ENCODE results near the gene CD209.

The CD209 gene

DNA sequence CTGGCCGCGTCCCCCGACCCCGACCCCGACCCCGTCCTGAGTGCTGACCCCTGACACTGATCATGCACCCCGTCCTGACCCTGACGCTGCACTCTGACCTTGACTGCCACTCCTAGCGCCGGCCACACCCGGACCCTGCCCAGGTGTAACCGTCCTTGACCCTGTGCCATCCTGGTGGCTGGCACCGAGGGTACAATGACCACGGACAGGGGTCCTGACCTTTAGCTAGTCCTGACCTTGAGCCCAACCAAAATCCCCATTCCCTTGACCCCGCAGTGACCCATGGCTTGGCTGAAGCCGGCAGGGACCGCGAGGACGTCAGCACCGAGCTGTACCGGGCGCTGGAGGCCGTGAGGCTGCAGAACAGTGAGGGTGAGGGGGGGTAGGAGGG is 41.6 kb upstream of the CD209 start:
- no peak for DNase-seq (ENCODE audit: low read depth)
- TF ChIP-seq, protein P1, sequence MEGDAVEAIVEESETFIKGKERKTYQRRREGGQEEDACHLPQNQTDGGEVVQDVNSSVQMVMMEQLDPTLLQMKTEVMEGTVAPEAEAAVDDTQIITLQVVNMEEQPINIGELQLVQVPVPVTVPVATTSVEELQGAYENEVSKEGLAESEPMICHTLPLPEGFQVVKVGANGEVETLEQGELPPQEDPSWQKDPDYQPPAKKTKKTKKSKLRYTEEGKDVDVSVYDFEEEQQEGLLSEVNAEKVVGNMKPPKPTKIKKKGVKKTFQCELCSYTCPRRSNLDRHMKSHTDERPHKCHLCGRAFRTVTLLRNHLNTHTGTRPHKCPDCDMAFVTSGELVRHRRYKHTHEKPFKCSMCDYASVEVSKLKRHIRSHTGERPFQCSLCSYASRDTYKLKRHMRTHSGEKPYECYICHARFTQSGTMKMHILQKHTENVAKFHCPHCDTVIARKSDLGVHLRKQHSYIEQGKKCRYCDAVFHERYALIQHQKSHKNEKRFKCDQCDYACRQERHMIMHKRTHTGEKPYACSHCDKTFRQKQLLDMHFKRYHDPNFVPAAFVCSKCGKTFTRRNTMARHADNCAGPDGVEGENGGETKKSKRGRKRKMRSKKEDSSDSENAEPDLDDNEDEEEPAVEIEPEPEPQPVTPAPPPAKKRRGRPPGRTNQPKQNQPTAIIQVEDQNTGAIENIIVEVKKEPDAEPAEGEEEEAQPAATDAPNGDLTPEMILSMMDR (IDR thresholded peaks at IDR 0.05; ENCODE audit: insufficient read depth, low read depth, low read length, missing control alignments), result no peak
- H3K4me3 ChIP-seq (ENCODE audit: low read length), result no peak overlapping the region

DNA sequence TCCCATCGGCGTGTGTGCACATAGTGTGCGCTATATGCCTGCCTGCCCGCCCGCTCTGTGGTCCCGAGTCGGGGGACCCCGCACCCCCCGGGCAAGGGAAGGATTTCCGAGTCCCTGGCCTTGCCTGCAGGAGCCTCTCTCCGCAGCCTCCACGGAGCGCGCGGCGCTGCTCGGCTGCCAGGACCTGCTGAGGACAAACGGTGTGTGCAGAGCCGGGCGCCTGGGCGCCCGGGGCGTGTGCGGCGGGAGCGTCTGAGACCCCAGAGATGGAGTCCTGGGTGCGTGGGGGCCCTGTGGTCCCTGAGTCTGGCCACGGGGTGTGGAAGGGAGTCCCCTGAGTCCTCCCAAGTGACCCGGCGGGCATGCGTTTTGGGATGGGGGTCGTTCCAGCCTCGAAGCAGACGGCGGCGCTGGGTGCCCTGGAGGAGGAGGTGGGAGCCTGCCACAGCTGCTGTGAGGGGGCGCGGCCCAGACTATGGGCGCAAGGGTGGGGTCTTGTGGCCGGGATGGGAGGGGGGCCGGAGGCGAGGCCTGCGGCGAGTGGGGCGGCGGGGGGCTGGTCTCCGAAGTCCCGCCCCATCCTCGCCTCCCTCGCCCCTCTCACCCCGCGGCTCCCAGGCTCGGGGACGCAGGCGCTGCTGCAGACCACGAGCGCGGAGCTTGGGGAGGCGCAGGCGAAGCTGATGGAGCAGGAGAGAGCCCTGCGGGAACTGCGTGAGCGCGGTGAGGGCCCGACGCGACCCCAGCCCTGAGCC is 41.0 kb upstream of the CD209 start:
- DNase-seq (ENCODE audit: low read depth), result no peak
- no peak overlapping the region for H3K4me3 ChIP-seq (ENCODE audit: low read length)
- TF ChIP-seq, protein P1 (IDR thresholded peaks at IDR 0.05; ENCODE audit: insufficient read depth, low read depth, low read length, missing control alignments), result no peak

DNA sequence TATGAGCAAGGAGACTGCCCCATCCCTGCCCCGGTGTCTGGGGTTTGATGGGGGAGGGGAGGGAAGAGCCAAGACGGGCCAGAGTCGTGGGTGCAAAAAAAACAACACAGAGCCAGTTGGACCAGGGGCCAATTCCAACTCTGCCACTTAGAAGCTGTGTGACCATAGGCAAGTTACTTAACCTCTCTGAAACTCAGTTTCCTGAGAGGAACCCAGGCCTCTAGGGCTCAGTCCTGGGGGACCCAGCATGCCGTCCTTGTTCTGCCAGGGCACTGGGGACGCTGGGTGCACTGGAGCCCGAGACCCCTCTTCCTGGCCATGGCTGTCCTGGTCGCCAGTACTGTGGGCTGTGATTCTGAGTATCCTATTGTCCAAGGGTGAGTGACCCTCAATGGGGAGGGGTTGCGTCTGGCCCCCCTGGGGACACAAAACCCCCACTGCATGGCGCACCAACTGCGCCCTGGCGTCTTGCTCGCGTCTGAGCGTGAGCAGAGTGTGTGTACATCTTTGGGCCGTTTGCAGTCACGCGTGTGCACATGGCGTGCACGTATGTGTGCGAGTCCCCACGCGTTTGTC is 40.4 kb upstream of the CD209 start:
- DNase-seq (ENCODE audit: low read depth), result no peak
- no peak overlapping the region for H3K4me3 ChIP-seq (ENCODE audit: low read length)
- TF ChIP-seq, protein P1 (IDR thresholded peaks at IDR 0.05; ENCODE audit: insufficient read depth, low read depth, low read length, missing control alignments), result no peak

DNA sequence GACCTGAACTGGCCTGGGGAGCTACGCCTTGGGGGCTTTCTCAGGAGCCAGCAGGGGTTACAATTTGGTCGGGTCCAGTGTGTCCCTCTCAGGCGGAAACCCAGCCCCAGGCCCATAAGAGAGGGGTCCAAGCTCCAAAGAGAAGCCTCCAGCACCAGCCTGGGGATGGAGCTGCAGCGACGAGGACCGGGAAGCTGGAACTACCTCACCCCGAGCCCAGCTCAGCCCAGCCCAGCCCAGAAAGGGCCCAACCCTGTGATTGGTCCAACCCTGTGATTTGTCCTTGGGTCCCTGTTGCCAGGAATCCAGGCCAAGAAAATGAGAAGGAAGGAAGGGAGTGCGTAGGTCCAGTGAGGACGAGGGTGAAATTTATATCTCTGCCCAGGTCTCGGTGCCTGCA is 39.8 kb upstream of the CD209 start:
- H3K4me3 ChIP-seq (ENCODE audit: low read length), result no peak overlapping the region
- TF ChIP-seq, protein P1 (IDR thresholded peaks at IDR 0.05; ENCODE audit: insufficient read depth, low read depth, low read length, missing control alignments), result no peak
- no peak for DNase-seq (ENCODE audit: low read depth)

DNA sequence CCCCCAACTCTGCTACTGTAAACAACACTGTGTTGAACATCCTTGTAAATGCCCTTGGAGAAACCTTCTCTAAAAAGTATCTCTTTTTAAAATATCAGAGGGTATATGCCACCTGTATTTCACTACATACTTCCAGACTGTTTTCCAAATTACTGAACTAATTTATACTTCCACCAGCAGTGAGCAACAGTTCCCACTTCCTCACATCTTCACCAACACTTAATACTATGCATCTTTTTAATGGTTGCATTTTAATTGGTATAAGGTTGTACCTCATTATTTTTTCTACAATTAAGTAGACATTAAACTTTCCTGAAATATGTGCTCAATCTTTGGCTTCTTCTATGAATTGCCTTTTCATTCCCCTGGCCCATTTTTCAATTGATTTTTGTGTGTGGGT is 37.5 kb upstream of the CD209 start:
- DNase-seq (ENCODE audit: low read depth), result no peak
- H3K4me3 ChIP-seq (ENCODE audit: low read length), result no peak overlapping the region
- TF ChIP-seq, protein P1 (IDR thresholded peaks at IDR 0.05; ENCODE audit: insufficient read depth, low read depth, low read length, missing control alignments), result no peak

- H3K4me3 ChIP-seq (ENCODE audit: low read length), result no peak overlapping the region
- peak; percentile 91 for DNase-seq (ENCODE audit: low read depth)
- TF ChIP-seq, protein P1 (IDR thresholded peaks at IDR 0.05; ENCODE audit: insufficient read depth, low read depth, low read length, missing control alignments), result no peak
These were observed 36.7 kb upstream of the CD209 start for GRCh38 chr19:7783991-7784423.

DNA sequence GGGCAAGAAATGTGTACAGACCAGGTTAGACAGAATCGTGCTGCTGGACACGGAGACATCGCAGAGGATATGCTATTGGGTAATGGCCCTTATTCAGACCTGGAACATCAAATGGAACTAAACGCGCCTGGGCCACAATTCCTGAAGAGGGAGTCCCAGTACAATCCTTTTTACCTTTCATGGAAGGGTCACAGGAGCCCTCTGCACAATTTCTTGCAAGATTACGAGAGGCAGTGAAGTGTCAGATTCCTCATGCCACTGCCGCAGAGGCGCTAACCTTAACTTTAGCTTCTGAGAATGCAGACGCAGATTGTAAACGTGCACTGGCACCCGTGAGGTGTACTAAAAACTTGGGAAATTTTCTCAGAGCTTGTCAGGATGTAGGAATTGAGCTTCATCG is 33.8 kb upstream of the CD209 start:
- TF ChIP-seq, protein P1 (IDR thresholded peaks at IDR 0.05; ENCODE audit: insufficient read depth, low read depth, low read length, missing control alignments), result no peak
- DNase-seq (ENCODE audit: low read depth), result no peak
- no peak overlapping the region for H3K4me3 ChIP-seq (ENCODE audit: low read length)
